Measurements from ENCODE around the gene PEPD. TPM values are rescaled to one million over a fixed set of nuclear protein-coding genes. Genes with fewer than 3 reads are reported as not detected.

Gene PEPD
- total and polyA plus RNA-seq, 2 donors (not counting 3 experiments of a cell fraction or from before 2014, with no cell fraction given): 73.7 to 126 TPM

DNA sequence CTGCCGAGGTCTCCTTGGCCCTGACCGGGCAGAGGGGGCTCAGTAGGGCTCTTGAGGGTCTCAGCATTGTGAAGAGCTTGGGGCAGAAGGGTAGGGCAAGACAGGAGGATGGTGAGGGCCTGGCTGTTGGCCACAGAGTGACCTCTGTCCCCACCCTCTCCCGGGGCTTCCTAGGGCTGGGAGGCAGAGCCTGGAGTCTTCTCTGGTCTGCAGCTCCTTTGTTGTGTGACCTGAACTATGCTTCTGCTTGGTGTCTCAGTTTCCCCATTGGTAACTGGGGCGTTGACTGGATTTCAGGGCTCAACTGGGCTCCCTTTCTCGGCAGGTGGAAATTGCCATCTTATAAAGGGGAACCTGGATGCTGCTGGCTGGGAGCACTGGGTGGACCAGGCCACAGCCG lies 30.1 kb upstream of the PEPD start:
- CTCF ChIA-PET: interaction anchor here (1.5 kb wide), 2 partner anchors 29 to 226 kb away, joined by 3 to 4 read pairs; no protein-coding TSS in a partner anchor
- DNase-seq (ENCODE audit: low read depth, low spot score): no peak
- Histone ChIP-seq H3K4me1 (ENCODE audit: control insufficient read depth, extremely low read depth, insufficient read depth, low read length) (no peaks in the 10 kb centered on the region), H3K9ac (replicated peaks; ENCODE audit: extremely low read depth, insufficient read depth, low read length) (no peak overlapping the region), H3K27me3 (ENCODE audit: control insufficient read depth in 2 of 2, insufficient read depth in 2 of 2, low read length in 2 of 2) (no peaks in the 10 kb centered on the region), H3K4me2 (ENCODE audit: insufficient read depth, low read length) (no peak overlapping the region), H4K20me1 (replicated peaks; ENCODE audit: control insufficient read depth, extremely low read depth, insufficient read depth, low read length) (no peaks in the 10 kb centered on the region), H2AFZ (ENCODE audit: low read depth, low read length) (no peak overlapping the region), H3K9me1 (replicated peaks; ENCODE audit: control insufficient read depth, extremely low read depth, insufficient read depth, low read length) (no peaks in the 10 kb centered on the region), H3K9me3 (replicated peaks; ENCODE audit: control insufficient read depth, insufficient read depth, low read length) (no peaks in the 10 kb centered on the region), H3K36me3 (ENCODE audit: control insufficient read depth in 2 of 2, extremely low read depth in 1 of 2, insufficient read depth in 2 of 2, low read length in 2 of 2) (no peaks in the 10 kb centered on the region), H3K4me3 (replicated peaks in 1 of 3; ENCODE audit: insufficient read depth in 1 of 3, low read depth in 1 of 3, low read length in 3 of 3) (no peak overlapping the region), H3K27ac (ENCODE audit: insufficient read depth, low read depth, low read length) (no peak overlapping the region), H3K79me2 (ENCODE audit: control insufficient read depth, insufficient read depth, low read length) (no peaks in the 10 kb centered on the region)
- intact Hi-C loops (cut with micrococcal nuclease) (no loop called here), dilution Hi-C loops (cut with MboI; ENCODE audit: extremely low pct_ligation_motif_present, low sequenced_read_pairs) (no loop called here)
- no peak for TF ChIP-seq MYC (IDR thresholded peaks at IDR 0.05; ENCODE audit: low read depth, low read length)
- TF ChIP-seq EZH2 (IDR thresholded peaks at IDR 0.05; ENCODE audit: borderline replicate concordance, low read depth, low read length, severe bottlenecking): no peak
- no peak for TF ChIP-seq FOS (IDR thresholded peaks at IDR 0.05; ENCODE audit: borderline replicate concordance, insufficient read depth, low read length)
- TF ChIP-seq, protein P1, sequence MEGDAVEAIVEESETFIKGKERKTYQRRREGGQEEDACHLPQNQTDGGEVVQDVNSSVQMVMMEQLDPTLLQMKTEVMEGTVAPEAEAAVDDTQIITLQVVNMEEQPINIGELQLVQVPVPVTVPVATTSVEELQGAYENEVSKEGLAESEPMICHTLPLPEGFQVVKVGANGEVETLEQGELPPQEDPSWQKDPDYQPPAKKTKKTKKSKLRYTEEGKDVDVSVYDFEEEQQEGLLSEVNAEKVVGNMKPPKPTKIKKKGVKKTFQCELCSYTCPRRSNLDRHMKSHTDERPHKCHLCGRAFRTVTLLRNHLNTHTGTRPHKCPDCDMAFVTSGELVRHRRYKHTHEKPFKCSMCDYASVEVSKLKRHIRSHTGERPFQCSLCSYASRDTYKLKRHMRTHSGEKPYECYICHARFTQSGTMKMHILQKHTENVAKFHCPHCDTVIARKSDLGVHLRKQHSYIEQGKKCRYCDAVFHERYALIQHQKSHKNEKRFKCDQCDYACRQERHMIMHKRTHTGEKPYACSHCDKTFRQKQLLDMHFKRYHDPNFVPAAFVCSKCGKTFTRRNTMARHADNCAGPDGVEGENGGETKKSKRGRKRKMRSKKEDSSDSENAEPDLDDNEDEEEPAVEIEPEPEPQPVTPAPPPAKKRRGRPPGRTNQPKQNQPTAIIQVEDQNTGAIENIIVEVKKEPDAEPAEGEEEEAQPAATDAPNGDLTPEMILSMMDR (IDR thresholded peaks at IDR 0.05; ENCODE audit: extremely low read depth in 1 of 2, insufficient read depth in 1 of 2, low read depth in 1 of 2, low read length in 2 of 2): no peak
- no peak for TF ChIP-seq POLR2A (IDR thresholded peaks at IDR 0.05; ENCODE audit: low read depth, low read length)
- TF ChIP-seq JUN (IDR thresholded peaks at IDR 0.05; ENCODE audit: borderline replicate concordance, insufficient read depth, insufficient read length, low read depth): no peak
- no peak for TF ChIP-seq MAX (IDR thresholded peaks at IDR 0.05; ENCODE audit: insufficient read depth, insufficient read length)
- no peak for TF ChIP-seq GATA2 (IDR thresholded peaks at IDR 0.05; ENCODE audit: insufficient read depth, insufficient read length, low read depth, low read length)
- TF ChIP-seq POLR2AphosphoS5 (IDR thresholded peaks at IDR 0.05; ENCODE audit: insufficient read depth, low read depth, low read length): no peak
- POLR2A ChIA-PET: no interaction called here
- BruUV-seq (replicated peaks): no TSS peak
- no peak for FAIRE-seq
